H9 (cell line): ENCODE results near the gene SIT1. TPM values are rescaled to one million over a fixed set of nuclear protein-coding genes. Genes with fewer than 3 reads are reported as not detected.

Source experiments
- DNase-seq: peaks from one replicate; pipeline ENCODE4 v3.0.0-alpha.2; 2017
- H2AFZ ChIP-seq: one replicate; pipeline ENCODE4 v1.6.1; 2013; ENCODE audit warnings: mild to moderate bottlenecking, low read length, control low read depth, moderate library complexity
- H2AK5ac ChIP-seq: 2 replicates; pipeline ENCODE4 v1.6.1; 2013; ENCODE audit warnings: low read length, control low read depth, mixed read lengths; ENCODE audit not compliant: insufficient read length
- H2BK120ac ChIP-seq: one replicate; pipeline ENCODE4 v1.6.1; 2013; ENCODE audit warnings: low read depth, mild to moderate bottlenecking, low read length, control low read depth, inconsistent platforms; ENCODE audit not compliant: poor library complexity, severe bottlenecking
- H2BK12ac ChIP-seq: 2 replicates; pipeline ENCODE4 v1.6.1; 2013; ENCODE audit warnings: low read length, control low read depth, mixed read lengths, low read depth; ENCODE audit not compliant: insufficient read length
- H2BK15ac ChIP-seq: 2 replicates; pipeline ENCODE4 v1.6.1; 2013; ENCODE audit warnings: low read depth, low read length, control low read depth
- H2BK20ac ChIP-seq: one replicate; pipeline ENCODE4 v1.6.1; 2013; ENCODE audit warnings: low read depth, mild to moderate bottlenecking, low read length, control low read depth, inconsistent platforms; ENCODE audit not compliant: poor library complexity, severe bottlenecking
- H2BK5ac ChIP-seq: 2 replicates; pipeline ENCODE4 v1.6.1; 2013; ENCODE audit warnings: low read length, control low read depth, mixed read lengths; ENCODE audit not compliant: insufficient read length
- H3K14ac ChIP-seq: 2 replicates; pipeline ENCODE4 v1.6.1; 2013; ENCODE audit warnings: low read length, control low read depth; ENCODE audit not compliant: insufficient read depth
- H3K18ac ChIP-seq: 2 replicates; pipeline ENCODE4 v1.6.1; 2013; ENCODE audit warnings: low read depth, mild to moderate bottlenecking, mixed read lengths, low read length, control low read depth; ENCODE audit not compliant: insufficient read length
- H3K23ac ChIP-seq: 2 replicates; pipeline ENCODE4 v1.6.1; 2013; ENCODE audit warnings: low read length, control low read depth, mixed read lengths, low read depth; ENCODE audit not compliant: insufficient read length
- H3K23me2 ChIP-seq: 2 replicates; pipeline ENCODE4 v1.6.1; 2013; ENCODE audit warnings: low read depth, mild to moderate bottlenecking, mixed read lengths, low read length, control low read depth; ENCODE audit not compliant: insufficient read length, poor library complexity, severe bottlenecking
- H3K27ac ChIP-seq: 2 replicates; pipeline ENCODE4 v1.5.1; 2013; ENCODE audit warnings: low read length, control low read depth, mixed read lengths, low read depth; ENCODE audit not compliant: insufficient read length
- H3K27me3 ChIP-seq: 2 replicates; pipeline ENCODE4 v1.6.1; 2013; ENCODE audit warnings: low read length, control low read depth, inconsistent platforms; ENCODE audit not compliant: insufficient read depth
- H3K4ac ChIP-seq: 2 replicates; pipeline ENCODE4 v1.6.1; 2013; ENCODE audit warnings: low read depth, mild to moderate bottlenecking, control low read depth, inconsistent platforms, low read length, moderate library complexity
- H3K4me1 ChIP-seq: 2 replicates; pipeline ENCODE4 v1.6.1; 2013; ENCODE audit warnings: low read length, control low read depth, inconsistent platforms; ENCODE audit not compliant: insufficient read depth
- H3K4me2 ChIP-seq: 2 replicates; pipeline ENCODE4 v1.6.1; 2013; ENCODE audit warnings: low read length, control low read depth, mixed read lengths; ENCODE audit not compliant: insufficient read length, insufficient read depth
- H3K56ac ChIP-seq: 2 replicates; pipeline ENCODE4 v1.6.1; 2013; ENCODE audit warnings: low read depth, mild to moderate bottlenecking, mixed read lengths, low read length, control low read depth; ENCODE audit not compliant: insufficient read length
- H3K79me1 ChIP-seq: 2 replicates; pipeline ENCODE4 v1.6.1; 2013; ENCODE audit warnings: low read depth, mild to moderate bottlenecking, moderate library complexity, low read length, control low read depth, inconsistent platforms; ENCODE audit not compliant: insufficient read depth, poor library complexity, severe bottlenecking
- H3K79me2 ChIP-seq: 2 replicates; pipeline ENCODE4 v1.6.1; 2013; ENCODE audit warnings: low read length, control low read depth, inconsistent platforms; ENCODE audit not compliant: insufficient read depth
- H3K9ac ChIP-seq: 2 replicates; pipeline ENCODE4 v1.6.1; 2013; ENCODE audit warnings: low read length, control low read depth, mixed read lengths; ENCODE audit not compliant: insufficient read length; ENCODE audit errors: extremely low read depth
- H3K9me3 ChIP-seq: one replicate; pipeline ENCODE4 v1.6.1; 2013; ENCODE audit warnings: low read depth, low read length, inconsistent platforms; ENCODE audit not compliant: control insufficient read depth
- H3T11ph ChIP-seq: one replicate; pipeline ENCODE4 v1.6.1; 2013; ENCODE audit warnings: mild to moderate bottlenecking, low read length, control low read depth, inconsistent platforms
- H4K20me1 ChIP-seq: one replicate; pipeline ENCODE4 v1.6.1; 2013; ENCODE audit not compliant: control insufficient read depth, insufficient read length, insufficient read depth
- H4K5ac ChIP-seq: 2 replicates; pipeline ENCODE4 v1.6.1; 2013; ENCODE audit warnings: low read depth, mild to moderate bottlenecking, mixed read lengths, low read length, control low read depth; ENCODE audit not compliant: insufficient read length
- H4K8ac ChIP-seq: replicated peaks from 2 replicates; pipeline ENCODE4 v1.6.1; 2013; ENCODE audit warnings: low read length, control low read depth, mixed read lengths, low read depth; ENCODE audit not compliant: insufficient read length
- H4K91ac ChIP-seq: 2 replicates; pipeline ENCODE4 v1.6.1; 2013; ENCODE audit warnings: low read depth, mild to moderate bottlenecking, moderate library complexity, mixed read lengths, low read length, control low read depth; ENCODE audit not compliant: insufficient read length
- H3K27ac Mint-ChIP-seq, 3 experiments: 2 replicates in 2 of 3; 3 replicates in 1 of 3; pipeline ENCODE4 v1.8.0; 2020 to 2021; ENCODE audit warnings: mixed read lengths in 3 of 3, mild to moderate bottlenecking in 1 of 3, moderate library complexity in 1 of 3
- H3K27me3 Mint-ChIP-seq: 2 replicates; pipeline ENCODE4 v1.8.0; 2021; ENCODE audit warnings: low read depth, mild to moderate bottlenecking, moderate library complexity, mixed read lengths
- H3K36me3 Mint-ChIP-seq, 3 experiments: 2 replicates in 2 of 3; 3 replicates in 1 of 3; pipeline ENCODE4 v1.8.0; 2020 to 2021; ENCODE audit warnings: low read depth in 3 of 3, mixed read lengths in 3 of 3; ENCODE audit not compliant: insufficient read depth in 1 of 3
- H3K4me1 Mint-ChIP-seq, 2 experiments: 2 replicates each; pipeline ENCODE4 v1.8.0; 2020; ENCODE audit warnings: mixed read lengths in 2 of 2
- H3K4me3 Mint-ChIP-seq, 2 experiments: 2 replicates in 1 of 2; 3 replicates in 1 of 2; pipeline ENCODE4 v1.8.0; 2020 to 2021; ENCODE audit warnings: mild to moderate bottlenecking in 2 of 2, mixed read lengths in 2 of 2, moderate library complexity in 1 of 2
- H3K9me3 Mint-ChIP-seq, 2 experiments: 2 replicates in 1 of 2; 3 replicates in 1 of 2; pipeline ENCODE4 v1.8.0; 2020; ENCODE audit warnings: mild to moderate bottlenecking in 2 of 2, mixed read lengths in 2 of 2, moderate library complexity in 1 of 2
- WGBS: extraction: QIAGEN DNeasy Blood & Tissue Kit; methylation state at CpG from one replicate; pipeline ENCODE4 v1.1.7; 2013; ENCODE audit warnings: missing lambda C conversion rate, low lambda C conversion rate, mixed read lengths; ENCODE audit not compliant: insufficient read length; ENCODE audit errors: extremely low coverage; 5-methylcytosine and 5-hydroxymethylcytosine counted together
- total RNA-seq: library from RNA; stranded (reverse); gene quantifications from 2 replicates; pipeline ENCODE4 v1.2.1, GENCODE V29; 2021
- TF ChIP-seq, protein P1 (sequence below): fragments of 200-600 bp; sonication (generic); conservative IDR thresholded peaks from 3 replicates; pipeline ENCODE4 v1.8.0; 2021; ENCODE audit warnings: antibody characterized with exemption, mild to moderate bottlenecking

The SIT1 gene
- total RNA-seq, 1 experiment from 2014 or later: 1.6 TPM

DNA sequence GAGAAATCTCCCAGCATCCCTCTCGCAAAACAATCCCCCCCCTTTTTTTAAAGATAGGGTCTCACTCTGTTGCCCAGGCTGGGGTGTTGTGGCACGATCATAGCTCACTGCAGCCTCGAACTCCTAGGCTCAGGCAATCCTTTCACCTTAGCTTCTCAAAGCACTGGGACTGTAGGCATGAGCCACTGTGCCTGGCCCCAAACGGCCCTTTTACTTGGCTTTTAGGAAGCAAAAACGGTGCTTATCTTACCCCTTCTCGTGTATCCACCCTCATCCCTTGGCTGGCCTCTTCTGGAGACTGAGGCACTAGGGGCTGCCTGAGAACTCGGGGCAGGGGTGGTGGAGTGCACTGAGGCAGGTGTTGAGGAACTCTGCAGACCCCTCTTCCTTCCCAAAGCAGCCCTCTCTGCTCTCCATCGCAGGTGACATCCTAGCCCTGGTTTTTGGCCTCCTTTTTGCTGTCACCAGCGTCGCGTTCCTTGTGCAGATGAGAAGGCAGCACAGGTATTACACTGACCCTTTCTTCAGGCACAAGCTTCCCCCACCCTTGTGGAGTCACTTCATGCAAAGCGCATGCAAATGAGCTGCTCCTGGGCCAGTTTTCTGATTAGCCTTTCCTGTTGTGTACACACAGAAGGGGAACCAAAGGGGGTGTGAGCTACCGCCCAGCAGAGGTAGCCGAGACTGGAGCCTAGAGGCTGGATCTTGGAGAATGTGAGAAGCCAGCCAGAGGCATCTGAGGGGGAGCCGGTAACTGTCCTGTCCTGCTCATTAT lies 29.8 kb upstream of the SIT1 start:
- H3K36me3 Mint-ChIP-seq: peaks cover 29 to 38% (median 38%) of the 10 kb centered on the region in 3 experiments; a peak in 6 of 7 replicates

More for the DNA sequence above, 29.8 kb upstream of the SIT1 start:
- peaks cover 22 to 28% of the 10 kb centered on the region in 2 experiments for H3K4me1 Mint-ChIP-seq
- H3K27me3 Mint-ChIP-seq: peaks cover 16% of the 10 kb centered on the region
- peak overlapping the region in 1 of 3 experiments; percentile 46; a peak in 2 of 7 replicates for H3K27ac Mint-ChIP-seq
- Histone ChIP-seq H3K79me1 (no peaks in the 10 kb centered on the region), H3K4ac (no peak overlapping the region), H3K23ac (no peak overlapping the region), H3T11ph (no peak overlapping the region), H3K23me2 (no peaks in the 10 kb centered on the region), H3K4me1 (no peaks in the 10 kb centered on the region; the same call in none of the 2 replicates), H2BK5ac (no peak overlapping the region), H2BK12ac (no peak overlapping the region), H4K8ac (no peak overlapping the region), H2BK20ac (no peak overlapping the region), H2AK5ac (no peak overlapping the region), H3K79me2 (no peaks in the 10 kb centered on the region), H4K5ac (no peak overlapping the region), H4K20me1 (no peaks in the 10 kb centered on the region), H3K18ac (no peak overlapping the region), H3K9ac (no peak overlapping the region), H2BK15ac (no peak overlapping the region), H3K9me3 (no peaks in the 10 kb centered on the region), H3K27me3 (no peaks in the 10 kb centered on the region; the same call in 1 of the 2 replicates), H3K4me2 (peak overlapping the region; percentile 27), H3K14ac (peak overlapping the region; percentile 66; the same call in 1 of the 2 replicates), H2AFZ (no peak overlapping the region), H3K56ac (no peak overlapping the region), H3K27ac (no peak overlapping the region), H2BK120ac (no peak overlapping the region), H4K91ac (no peak overlapping the region)
- peak overlapping the region in 1 of 2 experiments; percentile 33; a peak in 1 of 5 replicates for H3K4me3 Mint-ChIP-seq
- no CpG with 5 or more reads among the region's 15 CpGs for WGBS
- TF ChIP-seq, protein P1, sequence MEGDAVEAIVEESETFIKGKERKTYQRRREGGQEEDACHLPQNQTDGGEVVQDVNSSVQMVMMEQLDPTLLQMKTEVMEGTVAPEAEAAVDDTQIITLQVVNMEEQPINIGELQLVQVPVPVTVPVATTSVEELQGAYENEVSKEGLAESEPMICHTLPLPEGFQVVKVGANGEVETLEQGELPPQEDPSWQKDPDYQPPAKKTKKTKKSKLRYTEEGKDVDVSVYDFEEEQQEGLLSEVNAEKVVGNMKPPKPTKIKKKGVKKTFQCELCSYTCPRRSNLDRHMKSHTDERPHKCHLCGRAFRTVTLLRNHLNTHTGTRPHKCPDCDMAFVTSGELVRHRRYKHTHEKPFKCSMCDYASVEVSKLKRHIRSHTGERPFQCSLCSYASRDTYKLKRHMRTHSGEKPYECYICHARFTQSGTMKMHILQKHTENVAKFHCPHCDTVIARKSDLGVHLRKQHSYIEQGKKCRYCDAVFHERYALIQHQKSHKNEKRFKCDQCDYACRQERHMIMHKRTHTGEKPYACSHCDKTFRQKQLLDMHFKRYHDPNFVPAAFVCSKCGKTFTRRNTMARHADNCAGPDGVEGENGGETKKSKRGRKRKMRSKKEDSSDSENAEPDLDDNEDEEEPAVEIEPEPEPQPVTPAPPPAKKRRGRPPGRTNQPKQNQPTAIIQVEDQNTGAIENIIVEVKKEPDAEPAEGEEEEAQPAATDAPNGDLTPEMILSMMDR: no peak
- peak; percentile 79 for DNase-seq
- H3K9me3 Mint-ChIP-seq: no peaks in the 10 kb centered on the region
